IMR-90 (cell line): ENCODE data around the gene FLACC1. TPM values are rescaled to one million over a fixed set of nuclear protein-coding genes. Genes with fewer than 3 reads are reported as not detected.

Source experiments
- ATAC-seq: fragments of 200-7000 bp; cut with Tn5 transposase; 2 replicates; pipeline ENCODE4 v1.9.1; 2020; ENCODE audit warnings: low read depth, mild to moderate bottlenecking, moderate library complexity
- BruUV-seq: library from RNA; stranded (reverse); fragments of 400-500 nt; replicated peaks from 2 replicates; lab custom pipeline; 2021; lab: Mats Ljungman, UMichigan
- CTCF ChIA-PET: fragments of 300-600 bp; formaldehyde crosslinking; extraction: SDS; loops from one replicate; lab custom pipeline; 2021; ENCODE audit warnings: antibody characterized with exemption; lab: Yijun Ruan, JAX
- POLR2A ChIA-PET: fragments of 300-600 bp; sonication (Branson Sonifier 250); formaldehyde crosslinking; loops from one replicate; lab custom pipeline; 2022; ENCODE audit warnings: antibody characterized with exemption; ENCODE audit not compliant: unreplicated experiment; lab: Charles Lee
- DNase-seq: peaks from one replicate; pipeline ENCODE4 v3.0.0; 2013
- H2AFZ ChIP-seq: replicated peaks from 2 replicates; pipeline ENCODE3; 2013; ENCODE audit warnings: low read length, mild to moderate bottlenecking; ENCODE audit not compliant: poor library complexity
- H2AK5ac ChIP-seq: 2 replicates; pipeline ENCODE4 v1.6.1; 2013; ENCODE audit warnings: low read depth, low read length, inconsistent platforms
- H2AK9ac ChIP-seq: replicated peaks from 2 replicates; pipeline ENCODE3; 2013; ENCODE audit warnings: mild to moderate bottlenecking, low read depth, low read length, moderate library complexity; ENCODE audit not compliant: poor library complexity
- H2BK120ac ChIP-seq: 2 replicates; pipeline ENCODE4 v1.6.1; 2013; ENCODE audit warnings: low read depth, low read length, inconsistent platforms
- H2BK15ac ChIP-seq: 3 replicates; pipeline ENCODE4 v1.6.1; 2013; ENCODE audit warnings: low read depth, low read length, inconsistent platforms
- H2BK20ac ChIP-seq: 2 replicates; pipeline ENCODE4 v1.6.1; 2013; ENCODE audit warnings: low read depth, mild to moderate bottlenecking, inconsistent platforms, low read length, moderate library complexity
- H2BK5ac ChIP-seq: 2 replicates; pipeline ENCODE4 v1.6.1; 2013; ENCODE audit warnings: mild to moderate bottlenecking, low read depth, low read length, inconsistent platforms; ENCODE audit not compliant: poor library complexity, severe bottlenecking
- H3K14ac ChIP-seq: replicated peaks from 2 replicates; pipeline ENCODE4 v1.6.1; 2013; ENCODE audit warnings: low read depth, low read length, inconsistent platforms
- H3K18ac ChIP-seq: 2 replicates; pipeline ENCODE4 v1.6.1; 2013; ENCODE audit warnings: low read depth, low read length, control low read depth
- H3K23ac ChIP-seq: 2 replicates; pipeline ENCODE4 v1.6.1; 2013; ENCODE audit warnings: low read depth, low read length, inconsistent platforms
- H3K27ac ChIP-seq: 2 replicates; pipeline ENCODE4 v1.5.1; 2013; ENCODE audit warnings: mild to moderate bottlenecking, control low read depth, low read length; ENCODE audit not compliant: insufficient read depth
- H3K27me3 ChIP-seq: 2 replicates; pipeline ENCODE4 v1.6.1; 2013; ENCODE audit warnings: low read length; ENCODE audit not compliant: control insufficient read depth, insufficient read depth
- H3K36me3 ChIP-seq: 2 replicates; pipeline ENCODE4 v1.6.1; 2013; ENCODE audit warnings: low read length, mixed read lengths; ENCODE audit not compliant: control insufficient read depth, insufficient read depth
- H3K4ac ChIP-seq: 2 replicates; pipeline ENCODE4 v1.6.1; 2013; ENCODE audit warnings: low read depth, low read length, inconsistent platforms
- H3K4me1 ChIP-seq: 2 replicates; pipeline ENCODE4 v1.6.1; 2013; ENCODE audit warnings: low read length, mixed read lengths; ENCODE audit not compliant: control insufficient read depth, insufficient read depth
- H3K4me2 ChIP-seq: 2 replicates; pipeline ENCODE4 v1.6.1; 2013; ENCODE audit warnings: low read depth, mild to moderate bottlenecking, control low read depth, low read length, moderate library complexity
- H3K4me3 ChIP-seq: 2 replicates; pipeline ENCODE4 v1.5.1; 2013; ENCODE audit warnings: low read depth, mild to moderate bottlenecking, control low read depth, low read length, moderate library complexity; ENCODE audit not compliant: insufficient read depth
- H3K56ac ChIP-seq: 2 replicates; pipeline ENCODE4 v1.6.1; 2013; ENCODE audit warnings: low read length, inconsistent platforms; ENCODE audit not compliant: insufficient read depth; ENCODE audit errors: extremely low read depth
- H3K79me1 ChIP-seq, 2 experiments: 2 replicates each; pipeline ENCODE4 v1.6.1; 2013; ENCODE audit warnings: low read length in 2 of 2, inconsistent platforms in 1 of 2, low read depth in 1 of 2
- H3K9ac ChIP-seq: 2 replicates; pipeline ENCODE4 v1.6.1; 2013; ENCODE audit warnings: low read depth, low read length, control low read depth
- H3K9me1 ChIP-seq: 2 replicates; pipeline ENCODE4 v1.6.1; 2013; ENCODE audit warnings: low read length, inconsistent platforms; ENCODE audit not compliant: insufficient read depth
- H3K9me3 ChIP-seq: 2 replicates; pipeline ENCODE4 v1.6.1; 2013; ENCODE audit warnings: low read length; ENCODE audit not compliant: control insufficient read depth, insufficient read depth
- H4K20me1 ChIP-seq: 2 replicates; pipeline ENCODE4 v1.6.1; 2013; ENCODE audit warnings: low read length, inconsistent platforms; ENCODE audit not compliant: insufficient read depth
- H4K5ac ChIP-seq: 2 replicates; pipeline ENCODE4 v1.6.1; 2013; ENCODE audit warnings: mild to moderate bottlenecking, low read depth, low read length, control low read depth
- H4K8ac ChIP-seq, 2 experiments: 2 replicates each; pipeline ENCODE4 v1.6.1; 2013; ENCODE audit warnings: low read depth in 2 of 2, low read length in 2 of 2, control low read depth in 1 of 2, inconsistent platforms in 1 of 2
- H4K91ac ChIP-seq: 2 replicates; pipeline ENCODE4 v1.6.1; 2013; ENCODE audit warnings: low read depth, low read length, inconsistent platforms; ENCODE audit not compliant: insufficient read depth
- CHD1 ChIP-seq: IDR thresholded peaks from 2 replicates; pipeline ENCODE4 v1.6.1; 2012; ENCODE audit warnings: low read depth, low read length, improper control_type of control experiment
- CTCF ChIP-seq: conservative IDR thresholded peaks from 2 replicates; pipeline ENCODE4 v1.5.1; 2012; ENCODE audit warnings: mild to moderate bottlenecking, low read depth, low read length, improper control_type of control experiment
- MAZ ChIP-seq: IDR thresholded peaks from 2 replicates; pipeline ENCODE4 v1.6.1; 2012; ENCODE audit warnings: low read depth, mild to moderate bottlenecking, low read length, improper control_type of control experiment, moderate library complexity, borderline replicate concordance
- MXI1 ChIP-seq: IDR thresholded peaks from 2 replicates; pipeline ENCODE4 v1.6.1; 2012; ENCODE audit warnings: low read depth, mild to moderate bottlenecking, low read length, moderate library complexity, borderline replicate concordance
- NFE2L2 ChIP-seq: fragments of 150-350 bp; IDR thresholded peaks from 2 replicates; pipeline ENCODE4 v1.6.1; 2016; ENCODE audit warnings: low read depth, mild to moderate bottlenecking, low read length
- RAD21 ChIP-seq: IDR thresholded peaks from 2 replicates; pipeline ENCODE4 v1.6.1; 2012; ENCODE audit warnings: low read length, improper control_type of control experiment
- RCOR1 ChIP-seq: IDR thresholded peaks from 2 replicates; pipeline ENCODE4 v1.6.1; 2012; ENCODE audit warnings: mild to moderate bottlenecking, low read length, improper control_type of control experiment; ENCODE audit not compliant: insufficient replicate concordance
- WGBS, 2 experiments: methylation state at CpG; one replicate each; pipeline versions ENCODE4 v1.1.5 to v1.1.7; 2013; ENCODE audit warnings: missing lambda C conversion rate in 2 of 2; ENCODE audit not compliant: insufficient read length in 1 of 2; ENCODE audit errors: extremely low coverage in 2 of 2; 5-methylcytosine and 5-hydroxymethylcytosine counted together
- dilution Hi-C: fragments of 300-500 bp; cut with HindIII; formaldehyde crosslinking; loops from one replicate; pipeline ENCODE4 v1.14.3; 2018; ENCODE audit warnings: low sequenced_read_pairs; ENCODE audit not compliant: unreplicated experiment
- in situ Hi-C: fragments of 300-500 bp; cut with MboI; formaldehyde crosslinking; loops from 3 replicates; pipeline ENCODE4 v1.14.3; 2019; ENCODE audit warnings: low sequenced_read_pairs, inconsistent platforms, mixed read lengths
- intact Hi-C: fragments of 100-400 bp; cut with micrococcal nuclease; formaldehyde crosslinking; loops from 2 replicates; pipeline ENCODE4 v1.10.0; 2022
- polyA plus RNA-seq, 3 experiments: library from polyadenylated mRNA; depleted of rRNA; stranded (reverse); fragments of >200 nt; gene quantifications; 2 replicates each; pipeline ENCODE4 v1.2.3, GENCODE V29; 2012; ENCODE audit warnings: low replicate concordance in 1 of 3
- total RNA-seq: library from RNA; depleted of rRNA; stranded (reverse); fragments of >200 nt; gene quantifications from 2 replicates; pipeline ENCODE4 v1.2.3, GENCODE V29; 2012
- TF ChIP-seq, protein P1 (sequence below): fragments of 150-350 bp; IDR thresholded peaks from 2 replicates; pipeline ENCODE4 v1.6.1; 2016; ENCODE audit warnings: low read depth, mild to moderate bottlenecking, low read length, moderate library complexity, borderline replicate concordance

Gene FLACC1
- total and polyA plus RNA-seq, 2 of the 4 experiments (the other 2 are of a cell fraction), result 0.32 to 0.54 TPM

DNA sequence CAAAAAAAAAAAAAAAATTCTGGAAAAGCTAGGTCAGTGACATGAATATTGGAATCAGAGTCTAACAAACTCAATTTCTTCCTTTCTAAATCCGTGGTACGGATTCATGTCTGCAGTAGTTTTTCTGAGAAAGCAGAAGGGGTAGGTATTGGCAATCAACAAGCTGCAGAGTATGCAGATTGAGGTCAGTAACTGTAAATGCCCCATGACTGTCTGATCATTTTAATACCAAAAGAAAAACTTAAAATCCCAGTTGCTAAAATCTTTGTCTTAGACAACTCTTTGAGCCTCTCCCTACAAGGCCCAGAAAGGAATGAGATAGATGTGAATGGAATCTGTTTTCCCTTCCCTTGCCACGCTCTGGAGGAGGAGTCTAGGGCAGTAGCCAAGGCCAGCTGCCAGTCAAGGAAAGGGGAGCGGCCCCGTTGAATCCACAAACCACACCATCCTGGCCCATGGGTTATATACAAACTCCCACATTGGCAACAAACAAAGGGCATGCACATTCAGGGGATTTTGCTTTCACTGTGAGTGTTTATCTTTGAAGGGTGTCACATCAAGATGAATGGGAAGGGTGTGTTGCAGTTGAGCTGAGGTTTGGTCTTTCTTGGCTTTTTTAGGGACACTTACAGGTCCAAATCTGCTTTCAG lies 102.9 kb downstream of the FLACC1 start (continued):
- TF ChIP-seq MAZ, result no peak

DNA sequence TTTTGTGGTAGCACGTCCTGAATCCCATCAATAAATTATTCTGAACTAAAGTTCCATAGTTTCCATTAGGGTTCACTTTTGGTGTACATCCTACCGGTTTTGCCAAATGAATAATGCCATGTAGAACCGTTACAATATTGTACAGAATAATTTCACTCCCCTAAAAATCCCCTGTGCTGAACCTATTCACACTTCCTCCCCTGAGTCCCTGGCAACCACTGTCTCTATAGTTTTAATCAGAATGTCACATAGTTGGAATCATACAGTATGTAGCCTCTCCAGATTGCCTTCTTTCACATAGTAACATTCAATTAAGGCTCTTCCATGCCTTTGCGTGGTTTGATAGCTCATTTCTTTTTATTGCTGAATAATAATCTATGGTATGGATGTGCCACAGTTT lies 106.4 kb downstream of the FLACC1 start:
- no peak overlapping the region for H3K14ac ChIP-seq
- no peak overlapping the region for H3K18ac ChIP-seq
- ATAC-seq (no peak), DNase-seq (no peak)
- no peak overlapping the region for H2BK20ac ChIP-seq
- no peak overlapping the region for H3K23ac ChIP-seq
- H3K27me3 ChIP-seq, result no peaks in the 10 kb centered on the region
- no peak overlapping the region for H2AK9ac ChIP-seq
- H4K5ac ChIP-seq, result no peak overlapping the region
- no peak overlapping the region for H2BK5ac ChIP-seq
- H4K20me1 ChIP-seq, result no peaks in the 10 kb centered on the region
- no peak overlapping the region for H3K9ac ChIP-seq
- H3K79me1 ChIP-seq, result no peaks in the 10 kb centered on the region
- no peak overlapping the region for H3K56ac ChIP-seq
- H2AK5ac ChIP-seq, result no peak overlapping the region
- no peak overlapping the region for H3K4ac ChIP-seq
- peaks cover 4% of the 10 kb centered on the region for H3K9me3 ChIP-seq
- H3K4me1 ChIP-seq, result peaks cover 5% of the 10 kb centered on the region; the same call in 1 of the 2 replicates
- H4K8ac ChIP-seq, result no peak overlapping the region
- BruUV-seq, result no TSS peak
- intact Hi-C loops, result no loop called here
- no peak overlapping the region for H2AFZ ChIP-seq
- POLR2A ChIA-PET, result no interaction called here
- H2BK15ac ChIP-seq, result no peak overlapping the region
- TF ChIP-seq MXI1 (no peak), NFE2L2 (no peak), RAD21 (no peak), RCOR1 (no peak), MAZ (no peak), CHD1 (no peak), CTCF (no peak)
- TF ChIP-seq, protein P1, sequence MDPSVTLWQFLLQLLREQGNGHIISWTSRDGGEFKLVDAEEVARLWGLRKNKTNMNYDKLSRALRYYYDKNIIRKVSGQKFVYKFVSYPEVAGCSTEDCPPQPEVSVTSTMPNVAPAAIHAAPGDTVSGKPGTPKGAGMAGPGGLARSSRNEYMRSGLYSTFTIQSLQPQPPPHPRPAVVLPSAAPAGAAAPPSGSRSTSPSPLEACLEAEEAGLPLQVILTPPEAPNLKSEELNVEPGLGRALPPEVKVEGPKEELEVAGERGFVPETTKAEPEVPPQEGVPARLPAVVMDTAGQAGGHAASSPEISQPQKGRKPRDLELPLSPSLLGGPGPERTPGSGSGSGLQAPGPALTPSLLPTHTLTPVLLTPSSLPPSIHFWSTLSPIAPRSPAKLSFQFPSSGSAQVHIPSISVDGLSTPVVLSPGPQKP, result no peak
- in situ Hi-C loops, result no loop called here
- no peak overlapping the region for H4K91ac ChIP-seq
- WGBS, 2 experiments, result no CpG with 5 or more reads among the region's 4 CpGs
- no peak overlapping the region for H3K4me3 ChIP-seq
- H3K4me2 ChIP-seq, result no peak overlapping the region
- H3K27ac ChIP-seq, result no peak overlapping the region
- H3K36me3 ChIP-seq, result no peaks in the 10 kb centered on the region
- no peaks in the 10 kb centered on the region for H3K9me1 ChIP-seq
- CTCF ChIA-PET, result no interaction called here
- H2BK120ac ChIP-seq, result no peak overlapping the region
- dilution Hi-C loops, result no loop called here
